ENCODE results near the gene UNC5A.

Gene UNC5A

GRCh38 chr5:176901260-176902101 lies 91.1 kb downstream of the UNC5A start:
- Histone ChIP-seq H2AFZ (ENCODE audit: low read length) (no peak overlapping the region), H3K23ac (ENCODE audit: low read depth, low read length, poor library complexity) (no peak overlapping the region), H2BK120ac (ENCODE audit: low read depth, low read length) (no peak overlapping the region), H4K91ac (ENCODE audit: low read depth, low read length, poor library complexity) (no peak overlapping the region), H3K9me3 (replicated peaks in 1 of 2; ENCODE audit: control insufficient read depth in 2 of 2, insufficient read depth in 1 of 2, low read depth in 1 of 2, low read length in 2 of 2) (peaks cover 0 to under 1% of the 10 kb centered on the region in 2 donors), H3K27me3 (ENCODE audit: control insufficient read depth in 3 of 3, insufficient read depth in 3 of 3, low read depth in 1 of 3, low read length in 3 of 3) (no peaks in the 10 kb centered on the region), H2AK5ac (ENCODE audit: low read depth, low read length) (no peak overlapping the region), H3K4me2 (ENCODE audit: insufficient read depth, low read length, poor library complexity, severe bottlenecking) (no peak overlapping the region), H2BK15ac (ENCODE audit: low read length) (no peak overlapping the region), H3K9ac (ENCODE audit: low read depth, low read length, poor library complexity) (no peak overlapping the region), H3K36me3 (replicated peaks in 1 of 2; ENCODE audit: control insufficient read depth in 2 of 2, insufficient read depth in 2 of 2, low read length in 2 of 2) (peaks cover 20 to 53% of the 10 kb centered on the region in 2 donors), H3K4me1 (ENCODE audit: control insufficient read depth in 2 of 2, insufficient read depth in 1 of 2, low read depth in 1 of 2, low read length in 2 of 2) (peaks cover 0 to 8% of the 10 kb centered on the region in 2 donors), H3K27ac (replicated peaks; ENCODE audit: low read length) (no peak overlapping the region), H3K18ac (ENCODE audit: low read length) (no peak overlapping the region), H4K8ac (ENCODE audit: low read depth, low read length) (no peak overlapping the region), H3K14ac (ENCODE audit: low read length) (no peak overlapping the region), H3K4me3 (ENCODE audit: low read length in 2 of 2) (no peak overlapping the region), H3K79me1 (ENCODE audit: low read depth, low read length) (no peaks in the 10 kb centered on the region), H2BK5ac (ENCODE audit: low read length) (no peak overlapping the region), H2BK12ac (ENCODE audit: low read length) (no peak overlapping the region), H3K4ac (ENCODE audit: low read length) (no peak overlapping the region)
- no peak for DNase-seq (ENCODE audit: low spot score)
- no CpG with 5 or more reads among the region's 12 CpGs for WGBS, 2 donors (ENCODE audit: extremely low coverage in 2 of 2, insufficient read length in 2 of 2, insufficient replicate concordance in 1 of 2)

GRCh38 chr5:176902102-176902814 lies 91.9 kb downstream of the UNC5A start:
- H2AFZ ChIP-seq (ENCODE audit: low read length), result no peak overlapping the region
- no peak overlapping the region for H3K4me3 ChIP-seq (ENCODE audit: low read length in 2 of 2)
- H3K18ac ChIP-seq (ENCODE audit: low read length), result no peak overlapping the region
- no peak overlapping the region for H4K91ac ChIP-seq (ENCODE audit: low read depth, low read length, poor library complexity)
- H3K4ac ChIP-seq (ENCODE audit: low read length), result no peak overlapping the region
- no peak overlapping the region for H2AK5ac ChIP-seq (ENCODE audit: low read depth, low read length)
- H4K8ac ChIP-seq (ENCODE audit: low read depth, low read length), result no peak overlapping the region
- H3K27ac ChIP-seq (replicated peaks; ENCODE audit: low read length), result no peak overlapping the region
- peaks cover 25 to 61% of the 10 kb centered on the region in 2 donors for H3K36me3 ChIP-seq (replicated peaks in 1 of 2; ENCODE audit: control insufficient read depth in 2 of 2, insufficient read depth in 2 of 2, low read length in 2 of 2)
- no peaks in the 10 kb centered on the region for H3K9me3 ChIP-seq (replicated peaks in 1 of 2; ENCODE audit: control insufficient read depth in 2 of 2, insufficient read depth in 1 of 2, low read depth in 1 of 2, low read length in 2 of 2)
- no peak overlapping the region for H2BK12ac ChIP-seq (ENCODE audit: low read length)
- H2BK5ac ChIP-seq (ENCODE audit: low read length), result no peak overlapping the region
- no peaks in the 10 kb centered on the region for H3K79me1 ChIP-seq (ENCODE audit: low read depth, low read length)
- no peak overlapping the region for H3K9ac ChIP-seq (ENCODE audit: low read depth, low read length, poor library complexity)
- H3K27me3 ChIP-seq (ENCODE audit: control insufficient read depth in 3 of 3, insufficient read depth in 3 of 3, low read depth in 1 of 3, low read length in 3 of 3), result no peaks in the 10 kb centered on the region
- H3K4me2 ChIP-seq (ENCODE audit: insufficient read depth, low read length, poor library complexity, severe bottlenecking), result no peak overlapping the region
- H3K4me1 ChIP-seq (ENCODE audit: control insufficient read depth in 2 of 2, insufficient read depth in 1 of 2, low read depth in 1 of 2, low read length in 2 of 2), result peaks cover 0 to 8% of the 10 kb centered on the region in 2 donors
- no peak overlapping the region for H3K23ac ChIP-seq (ENCODE audit: low read depth, low read length, poor library complexity)
- H2BK15ac ChIP-seq (ENCODE audit: low read length), result no peak overlapping the region
- whole genome bisulfite sequencing, 2 donors (ENCODE audit: extremely low coverage in 2 of 2, insufficient read length in 2 of 2, insufficient replicate concordance in 1 of 2), result no CpG with 5 or more reads among the region's 6 CpGs
- no peak overlapping the region for H3K14ac ChIP-seq (ENCODE audit: low read length)
- no peak for DNase-seq (ENCODE audit: low spot score)
- H2BK120ac ChIP-seq (ENCODE audit: low read depth, low read length), result no peak overlapping the region

- WGBS, 2 donors (ENCODE audit: extremely low coverage in 2 of 2, insufficient read length in 2 of 2, insufficient replicate concordance in 1 of 2), result no CpG with 5 or more reads among the region's 5 CpGs
- H3K4ac ChIP-seq (ENCODE audit: low read length), result no peak overlapping the region
- peaks cover 0 to 4% of the 10 kb centered on the region in 2 donors for H3K4me1 ChIP-seq (ENCODE audit: control insufficient read depth in 2 of 2, insufficient read depth in 1 of 2, low read depth in 1 of 2, low read length in 2 of 2)
- no peak overlapping the region for H2AFZ ChIP-seq (ENCODE audit: low read length)
- no peak overlapping the region for H2AK5ac ChIP-seq (ENCODE audit: low read depth, low read length)
- H3K18ac ChIP-seq (ENCODE audit: low read length), result no peak overlapping the region
- H3K27ac ChIP-seq (replicated peaks; ENCODE audit: low read length), result no peak overlapping the region
- no peaks in the 10 kb centered on the region for H3K79me1 ChIP-seq (ENCODE audit: low read depth, low read length)
- no peaks in the 10 kb centered on the region for H3K9me3 ChIP-seq (replicated peaks in 1 of 2; ENCODE audit: control insufficient read depth in 2 of 2, insufficient read depth in 1 of 2, low read depth in 1 of 2, low read length in 2 of 2)
- H3K36me3 ChIP-seq (replicated peaks in 1 of 2; ENCODE audit: control insufficient read depth in 2 of 2, insufficient read depth in 2 of 2, low read length in 2 of 2), result peaks cover 28 to 69% of the 10 kb centered on the region in 2 donors
- H2BK120ac ChIP-seq (ENCODE audit: low read depth, low read length), result no peak overlapping the region
- H3K9ac ChIP-seq (ENCODE audit: low read depth, low read length, poor library complexity), result no peak overlapping the region
- H3K4me2 ChIP-seq (ENCODE audit: insufficient read depth, low read length, poor library complexity, severe bottlenecking), result no peak overlapping the region
- no peak overlapping the region for H4K8ac ChIP-seq (ENCODE audit: low read depth, low read length)
- no peak overlapping the region for H2BK12ac ChIP-seq (ENCODE audit: low read length)
- no peak overlapping the region for H2BK5ac ChIP-seq (ENCODE audit: low read length)
- no peaks in the 10 kb centered on the region for H3K27me3 ChIP-seq (ENCODE audit: control insufficient read depth in 3 of 3, insufficient read depth in 3 of 3, low read depth in 1 of 3, low read length in 3 of 3)
- no peak overlapping the region for H3K4me3 ChIP-seq (ENCODE audit: low read length in 2 of 2)
- no peak overlapping the region for H3K23ac ChIP-seq (ENCODE audit: low read depth, low read length, poor library complexity)
- no peak overlapping the region for H2BK15ac ChIP-seq (ENCODE audit: low read length)
- no peak for DNase-seq (ENCODE audit: low spot score)
- H3K14ac ChIP-seq (ENCODE audit: low read length), result no peak overlapping the region
- H4K91ac ChIP-seq (ENCODE audit: low read depth, low read length, poor library complexity), result no peak overlapping the region
Measured at GRCh38 chr5:176902911-176903664, 92.7 kb downstream of the UNC5A start.
